Measurements from ENCODE around the gene AJAP1. TPM values are rescaled to one million over a fixed set of nuclear protein-coding genes. Genes with fewer than 3 reads are reported as not detected.

AJAP1 gene
- polyA plus RNA-seq, 1 donor from 2014 or later, result 7.9 TPM

DNA sequence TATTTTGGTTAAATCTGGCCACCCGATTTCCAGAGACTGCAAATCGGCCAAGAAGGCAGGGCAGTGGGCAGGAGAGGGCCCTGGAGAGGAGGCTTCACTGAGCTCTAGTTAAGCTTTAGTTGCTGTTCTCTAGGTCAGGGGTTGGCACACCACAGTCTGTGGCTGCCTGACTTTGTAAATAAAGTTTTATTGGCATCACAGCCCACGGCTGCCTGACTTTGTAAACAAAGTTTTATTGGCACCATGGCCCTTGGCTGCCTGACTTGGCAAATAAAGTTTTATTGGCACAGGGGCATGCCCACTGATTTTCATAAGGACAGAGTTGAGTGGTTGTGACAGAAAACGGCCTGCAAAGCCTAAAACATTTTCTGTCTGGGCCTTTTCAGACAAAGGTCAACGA lies 19.7 kb downstream of the AJAP1 start:
- Histone ChIP-seq H3K79me2 (replicated peaks; ENCODE audit: insufficient read depth, low read length) (no peaks in the 10 kb centered on the region), H3K36me3 (ENCODE audit: insufficient read depth, low read length) (no peaks in the 10 kb centered on the region), H4K20me1 (ENCODE audit: insufficient read depth) (no peaks in the 10 kb centered on the region), H2AFZ (ENCODE audit: low read depth, low read length) (no peak overlapping the region), H3K9ac (ENCODE audit: low read length) (no peak overlapping the region), H3K27ac (ENCODE audit: low read length) (no peak overlapping the region), H3K9me3 (ENCODE audit: low read length) (peaks cover 5% of the 10 kb centered on the region), H3K27me3 (ENCODE audit: insufficient read depth, low read depth, low read length) (no peaks in the 10 kb centered on the region), H3K4me2 (ENCODE audit: low read length) (no peak overlapping the region), H3K9me2 (ENCODE audit: insufficient read depth, low read length) (no peaks in the 10 kb centered on the region), H3K4me3 (ENCODE audit: low read length) (no peak overlapping the region), H3F3A (ENCODE audit: insufficient read depth, low read length, poor library complexity, severe bottlenecking) (no peaks in the 10 kb centered on the region)
- TF ChIP-seq SMC3 (conservative IDR thresholded peaks at IDR 0.05; ENCODE audit: poor library complexity) (no peak), MXI1 (conservative IDR thresholded peaks at IDR 0.05; ENCODE audit: poor library complexity, severe bottlenecking) (no peak), POLR2AphosphoS5 (IDR thresholded peaks at IDR 0.05) (no peak), EZH2 (IDR thresholded peaks at IDR 0.05; ENCODE audit: borderline replicate concordance, insufficient read depth, low read length, poor library complexity, severe bottlenecking) (no peak), RAD21 (conservative IDR thresholded peaks at IDR 0.05) (no peak), TAF1 (IDR thresholded peaks at IDR 0.05; ENCODE audit: low read depth) (no peak), CTCF (IDR thresholded peaks at IDR 0.05; ENCODE audit: poor library complexity, severe bottlenecking) (no peak), EP300 (conservative IDR thresholded peaks at IDR 0.05; ENCODE audit: poor library complexity, severe bottlenecking) (no peak)
- TF ChIP-seq, protein P1, sequence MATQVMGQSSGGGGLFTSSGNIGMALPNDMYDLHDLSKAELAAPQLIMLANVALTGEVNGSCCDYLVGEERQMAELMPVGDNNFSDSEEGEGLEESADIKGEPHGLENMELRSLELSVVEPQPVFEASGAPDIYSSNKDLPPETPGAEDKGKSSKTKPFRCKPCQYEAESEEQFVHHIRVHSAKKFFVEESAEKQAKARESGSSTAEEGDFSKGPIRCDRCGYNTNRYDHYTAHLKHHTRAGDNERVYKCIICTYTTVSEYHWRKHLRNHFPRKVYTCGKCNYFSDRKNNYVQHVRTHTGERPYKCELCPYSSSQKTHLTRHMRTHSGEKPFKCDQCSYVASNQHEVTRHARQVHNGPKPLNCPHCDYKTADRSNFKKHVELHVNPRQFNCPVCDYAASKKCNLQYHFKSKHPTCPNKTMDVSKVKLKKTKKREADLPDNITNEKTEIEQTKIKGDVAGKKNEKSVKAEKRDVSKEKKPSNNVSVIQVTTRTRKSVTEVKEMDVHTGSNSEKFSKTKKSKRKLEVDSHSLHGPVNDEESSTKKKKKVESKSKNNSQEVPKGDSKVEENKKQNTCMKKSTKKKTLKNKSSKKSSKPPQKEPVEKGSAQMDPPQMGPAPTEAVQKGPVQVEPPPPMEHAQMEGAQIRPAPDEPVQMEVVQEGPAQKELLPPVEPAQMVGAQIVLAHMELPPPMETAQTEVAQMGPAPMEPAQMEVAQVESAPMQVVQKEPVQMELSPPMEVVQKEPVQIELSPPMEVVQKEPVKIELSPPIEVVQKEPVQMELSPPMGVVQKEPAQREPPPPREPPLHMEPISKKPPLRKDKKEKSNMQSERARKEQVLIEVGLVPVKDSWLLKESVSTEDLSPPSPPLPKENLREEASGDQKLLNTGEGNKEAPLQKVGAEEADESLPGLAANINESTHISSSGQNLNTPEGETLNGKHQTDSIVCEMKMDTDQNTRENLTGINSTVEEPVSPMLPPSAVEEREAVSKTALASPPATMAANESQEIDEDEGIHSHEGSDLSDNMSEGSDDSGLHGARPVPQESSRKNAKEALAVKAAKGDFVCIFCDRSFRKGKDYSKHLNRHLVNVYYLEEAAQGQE (IDR thresholded peaks at IDR 0.05; ENCODE audit: borderline replicate concordance), result no peak

- H2AFZ ChIP-seq (ENCODE audit: low read depth, low read length), result no peak overlapping the region
- H3K9me2 ChIP-seq (ENCODE audit: insufficient read depth, low read length), result no peaks in the 10 kb centered on the region
- no peak overlapping the region for H3K9ac ChIP-seq (ENCODE audit: low read length)
- H3K9me3 ChIP-seq (ENCODE audit: low read length), result peaks cover 5% of the 10 kb centered on the region
- H4K20me1 ChIP-seq (ENCODE audit: insufficient read depth), result no peaks in the 10 kb centered on the region
- no peaks in the 10 kb centered on the region for H3K27me3 ChIP-seq (ENCODE audit: insufficient read depth, low read depth, low read length)
- H3K79me2 ChIP-seq (replicated peaks; ENCODE audit: insufficient read depth, low read length), result no peaks in the 10 kb centered on the region
- no peaks in the 10 kb centered on the region for H3F3A ChIP-seq (ENCODE audit: insufficient read depth, low read length, poor library complexity, severe bottlenecking)
- no peak overlapping the region for H3K4me3 ChIP-seq (ENCODE audit: low read length)
- no peak overlapping the region for H3K27ac ChIP-seq (ENCODE audit: low read length)
- no peaks in the 10 kb centered on the region for H3K36me3 ChIP-seq (ENCODE audit: insufficient read depth, low read length)
- no peak overlapping the region for H3K4me2 ChIP-seq (ENCODE audit: low read length)
- no peak for TF ChIP-seq POLR2AphosphoS5 (IDR thresholded peaks at IDR 0.05)
- no peak for TF ChIP-seq EZH2 (IDR thresholded peaks at IDR 0.05; ENCODE audit: borderline replicate concordance, insufficient read depth, low read length, poor library complexity, severe bottlenecking)
- no peak for TF ChIP-seq CTCF (IDR thresholded peaks at IDR 0.05; ENCODE audit: poor library complexity, severe bottlenecking)
- TF ChIP-seq TAF1 (IDR thresholded peaks at IDR 0.05; ENCODE audit: low read depth), result no peak
- no peak for TF ChIP-seq MXI1 (conservative IDR thresholded peaks at IDR 0.05; ENCODE audit: poor library complexity, severe bottlenecking)
- no peak for TF ChIP-seq EP300 (conservative IDR thresholded peaks at IDR 0.05; ENCODE audit: poor library complexity, severe bottlenecking)
- no peak for TF ChIP-seq RAD21 (conservative IDR thresholded peaks at IDR 0.05)
- TF ChIP-seq SMC3 (conservative IDR thresholded peaks at IDR 0.05; ENCODE audit: poor library complexity), result no peak
- TF ChIP-seq, protein P1 (IDR thresholded peaks at IDR 0.05; ENCODE audit: borderline replicate concordance), result no peak
These were observed 20.3 kb downstream of the AJAP1 start for GRCh38 chr1:4674676-4675075.

Data from neural cell (in vitro differentiated cells).